Measurements from ENCODE around the gene SGK2. TPM values are rescaled to one million over a fixed set of nuclear protein-coding genes. Genes with fewer than 3 reads are reported as not detected.

Gene SGK2
- total and polyA plus RNA-seq, 2 of the 13 experiments (the other 11 are each of a cell fraction or from before 2014, with no cell fraction given): 6.2 to 29.4 TPM

- TF ChIP-seq, protein P1, sequence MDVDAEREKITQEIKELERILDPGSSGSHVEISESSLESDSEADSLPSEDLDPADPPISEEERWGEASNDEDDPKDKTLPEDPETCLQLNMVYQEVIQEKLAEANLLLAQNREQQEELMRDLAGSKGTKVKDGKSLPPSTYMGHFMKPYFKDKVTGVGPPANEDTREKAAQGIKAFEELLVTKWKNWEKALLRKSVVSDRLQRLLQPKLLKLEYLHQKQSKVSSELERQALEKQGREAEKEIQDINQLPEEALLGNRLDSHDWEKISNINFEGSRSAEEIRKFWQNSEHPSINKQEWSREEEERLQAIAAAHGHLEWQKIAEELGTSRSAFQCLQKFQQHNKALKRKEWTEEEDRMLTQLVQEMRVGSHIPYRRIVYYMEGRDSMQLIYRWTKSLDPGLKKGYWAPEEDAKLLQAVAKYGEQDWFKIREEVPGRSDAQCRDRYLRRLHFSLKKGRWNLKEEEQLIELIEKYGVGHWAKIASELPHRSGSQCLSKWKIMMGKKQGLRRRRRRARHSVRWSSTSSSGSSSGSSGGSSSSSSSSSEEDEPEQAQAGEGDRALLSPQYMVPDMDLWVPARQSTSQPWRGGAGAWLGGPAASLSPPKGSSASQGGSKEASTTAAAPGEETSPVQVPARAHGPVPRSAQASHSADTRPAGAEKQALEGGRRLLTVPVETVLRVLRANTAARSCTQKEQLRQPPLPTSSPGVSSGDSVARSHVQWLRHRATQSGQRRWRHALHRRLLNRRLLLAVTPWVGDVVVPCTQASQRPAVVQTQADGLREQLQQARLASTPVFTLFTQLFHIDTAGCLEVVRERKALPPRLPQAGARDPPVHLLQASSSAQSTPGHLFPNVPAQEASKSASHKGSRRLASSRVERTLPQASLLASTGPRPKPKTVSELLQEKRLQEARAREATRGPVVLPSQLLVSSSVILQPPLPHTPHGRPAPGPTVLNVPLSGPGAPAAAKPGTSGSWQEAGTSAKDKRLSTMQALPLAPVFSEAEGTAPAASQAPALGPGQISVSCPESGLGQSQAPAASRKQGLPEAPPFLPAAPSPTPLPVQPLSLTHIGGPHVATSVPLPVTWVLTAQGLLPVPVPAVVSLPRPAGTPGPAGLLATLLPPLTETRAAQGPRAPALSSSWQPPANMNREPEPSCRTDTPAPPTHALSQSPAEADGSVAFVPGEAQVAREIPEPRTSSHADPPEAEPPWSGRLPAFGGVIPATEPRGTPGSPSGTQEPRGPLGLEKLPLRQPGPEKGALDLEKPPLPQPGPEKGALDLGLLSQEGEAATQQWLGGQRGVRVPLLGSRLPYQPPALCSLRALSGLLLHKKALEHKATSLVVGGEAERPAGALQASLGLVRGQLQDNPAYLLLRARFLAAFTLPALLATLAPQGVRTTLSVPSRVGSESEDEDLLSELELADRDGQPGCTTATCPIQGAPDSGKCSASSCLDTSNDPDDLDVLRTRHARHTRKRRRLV (CRISPR knock-in tag; IDR thresholded peaks at IDR 0.05): no peak
- TF ChIP-seq, protein P2, sequence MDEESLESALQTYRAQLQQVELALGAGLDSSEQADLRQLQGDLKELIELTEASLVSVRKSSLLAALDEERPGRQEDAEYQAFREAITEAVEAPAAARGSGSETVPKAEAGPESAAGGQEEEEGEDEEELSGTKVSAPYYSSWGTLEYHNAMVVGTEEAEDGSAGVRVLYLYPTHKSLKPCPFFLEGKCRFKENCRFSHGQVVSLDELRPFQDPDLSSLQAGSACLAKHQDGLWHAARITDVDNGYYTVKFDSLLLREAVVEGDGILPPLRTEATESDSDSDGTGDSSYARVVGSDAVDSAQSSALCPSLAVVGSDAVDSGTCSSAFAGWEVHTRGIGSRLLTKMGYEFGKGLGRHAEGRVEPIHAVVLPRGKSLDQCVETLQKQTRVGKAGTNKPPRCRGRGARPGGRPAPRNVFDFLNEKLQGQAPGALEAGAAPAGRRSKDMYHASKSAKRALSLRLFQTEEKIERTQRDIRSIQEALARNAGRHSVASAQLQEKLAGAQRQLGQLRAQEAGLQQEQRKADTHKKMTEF (CRISPR knock-in tag; IDR thresholded peaks at IDR 0.05): 0 out of 2 replicates have a peak, but pooled peaks have one; percentile 7
- TF ChIP-seq ZNF496 (CRISPR knock-in tag; IDR thresholded peaks at IDR 0.05; ENCODE audit: insufficient replicate concordance): no peak
- TF ChIP-seq BATF2 (CRISPR knock-in tag; IDR thresholded peaks at IDR 0.05): no peak
- no peak for TF ChIP-seq ZNF512 (CRISPR knock-in tag; IDR thresholded peaks at IDR 0.05)
- TF ChIP-seq ATF7 (IDR thresholded peaks at IDR 0.05): no peak
- 0 out of 2 replicates have a peak, but pooled peaks have one; percentile 23 for TF ChIP-seq ATF7 (CRISPR knock-in tag; IDR thresholded peaks at IDR 0.05)
- no peak for TF ChIP-seq RERE (CRISPR knock-in tag; IDR thresholded peaks at IDR 0.05; ENCODE audit: low read depth)
- TF ChIP-seq MXD4 (CRISPR knock-in tag; IDR thresholded peaks at IDR 0.05): no peak
- TF ChIP-seq ZNF230 (CRISPR knock-in tag; IDR thresholded peaks at IDR 0.05): 0 out of 2 replicates have a peak, but pooled peaks have one; percentile 38
- no peak for TF ChIP-seq BRCA1 (CRISPR knock-in tag; IDR thresholded peaks at IDR 0.05)
These were observed 24.5 kb downstream of the SGK2 start (continued) for GRCh38 chr20:43583133-43583864.

Data from HepG2 (cell line).